MM.1S (cell line): Measurements from ENCODE around the gene NOXO1.
A peak's percentile ranks its signal among the peaks of the same experiment; 100 is the strongest.

Experiments
- DNase-seq: peaks from one replicate; pipeline ENCODE4 v3.0.0-alpha.2; 2015
- H2AFZ ChIP-seq: fragments of 300-600 bp; sonication (generic); 2 replicates; pipeline ENCODE4 v1.6.0; 2016; ENCODE audit warnings: antibody characterized with exemption, low read length
- H3F3A ChIP-seq: fragments of 300-600 bp; sonication (generic); 2 replicates; pipeline ENCODE4 v1.6.1; 2016; ENCODE audit warnings: mild to moderate bottlenecking, antibody characterized with exemption, low read length, moderate library complexity, mixed read lengths; ENCODE audit not compliant: insufficient read depth
- H3K27ac ChIP-seq: fragments of 300-600 bp; sonication (generic); 2 replicates; pipeline ENCODE4 v1.5.1; 2016; ENCODE audit warnings: mild to moderate bottlenecking, low read length
- H3K27me3 ChIP-seq: fragments of 300-600 bp; sonication (generic); replicated peaks from 2 replicates; pipeline ENCODE4 v1.6.0; 2016; ENCODE audit warnings: low read length; ENCODE audit not compliant: insufficient read depth
- H3K36me3 ChIP-seq: fragments of 300-600 bp; sonication (generic); replicated peaks from 2 replicates; pipeline ENCODE4 v1.6.1; 2016; ENCODE audit warnings: mild to moderate bottlenecking, low read length, mixed read lengths; ENCODE audit not compliant: insufficient read depth
- H3K4me1 ChIP-seq: fragments of 300-600 bp; sonication (generic); 2 replicates; pipeline ENCODE4 v1.6.1; 2016; ENCODE audit warnings: low read length, mixed read lengths
- H3K4me2 ChIP-seq: fragments of 300-600 bp; sonication (generic); 2 replicates; pipeline ENCODE4 v1.6.0; 2016; ENCODE audit warnings: low read depth, low read length
- H3K4me3 ChIP-seq: fragments of 300-600 bp; sonication (generic); 2 replicates; pipeline ENCODE4 v1.5.1; 2016; ENCODE audit warnings: low read length, mixed read lengths
- H3K79me2 ChIP-seq: fragments of 300-600 bp; sonication (generic); 2 replicates; pipeline ENCODE4 v1.6.1; 2016; ENCODE audit warnings: mixed run types, low read length, mixed read lengths
- H3K9ac ChIP-seq: fragments of 300-600 bp; sonication (generic); 2 replicates; pipeline ENCODE4 v1.6.1; 2016; ENCODE audit warnings: low read length, mixed read lengths
- H3K9me2 ChIP-seq: fragments of 300-600 bp; sonication (generic); replicated peaks from 2 replicates; pipeline ENCODE4 v1.6.1; 2016; ENCODE audit warnings: mild to moderate bottlenecking, low read length, mixed read lengths; ENCODE audit not compliant: insufficient read depth
- H3K9me3 ChIP-seq: fragments of 300-600 bp; sonication (generic); replicated peaks from 2 replicates; pipeline ENCODE4 v1.6.1; 2016; ENCODE audit warnings: mild to moderate bottlenecking, low read length, mixed read lengths; ENCODE audit not compliant: insufficient read depth
- H4K20me1 ChIP-seq: fragments of 300-600 bp; sonication (generic); 2 replicates; pipeline ENCODE4 v1.6.1; 2016; ENCODE audit warnings: mild to moderate bottlenecking, low read length, moderate library complexity, mixed read lengths; ENCODE audit not compliant: insufficient read depth
- EZH2 ChIP-seq: fragments of 300-600 bp; sonication (generic); optimal IDR thresholded peaks from 2 replicates; pipeline ENCODE3; 2017; ENCODE audit warnings: low read depth, mild to moderate bottlenecking, antibody characterized with exemption, low read length, mixed read lengths
- EZH2phosphoT487 ChIP-seq: fragments of 300-600 bp; sonication (generic); IDR thresholded peaks from 2 replicates; pipeline ENCODE4 v1.6.1; 2018; ENCODE audit warnings: antibody characterized with exemption, low read length
- TF ChIP-seq, protein P1 (sequence below): fragments of 300-600 bp; sonication (generic); IDR thresholded peaks from 2 replicates; pipeline ENCODE4 v1.5.1; 2016; ENCODE audit warnings: antibody characterized with exemption, low read length, mixed read lengths

The NOXO1 gene

DNA sequence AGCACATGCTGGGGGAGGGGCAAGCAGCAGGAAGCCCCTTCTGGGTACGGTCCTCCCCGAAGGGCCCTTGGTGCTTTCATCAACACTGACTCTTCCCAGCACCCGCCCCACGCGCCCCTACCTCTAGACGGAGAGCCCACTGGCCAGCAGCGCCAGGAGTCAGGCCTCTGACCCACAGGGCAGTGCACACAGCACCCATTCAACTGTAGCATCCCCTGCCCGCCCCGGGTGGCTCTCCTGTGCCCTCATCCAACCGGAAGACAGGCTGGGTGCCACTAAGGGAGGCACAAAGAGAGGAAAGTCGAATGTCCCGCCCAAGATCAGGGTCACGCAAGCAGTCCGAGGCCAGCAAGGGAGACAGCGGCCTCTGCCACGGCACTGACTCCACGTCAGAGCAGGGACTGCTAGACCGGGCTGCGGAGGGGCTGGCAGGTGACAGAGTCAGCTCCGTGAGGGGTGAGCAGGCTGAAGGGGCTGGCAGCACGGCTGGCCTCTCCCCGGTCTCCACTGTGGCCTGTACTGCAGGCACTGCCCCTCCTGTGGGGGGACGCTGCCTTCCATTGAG is 48.1 kb downstream of the NOXO1 start:
- H4K20me1 ChIP-seq: no peaks in the 10 kb centered on the region
- no peaks in the 10 kb centered on the region for H3K9me3 ChIP-seq
- H3K27me3 ChIP-seq: 0 out of 2 replicates have a peak, but pooled peaks cover 3% of the 10 kb centered on the region
- peaks cover 5% of the 10 kb centered on the region for H3K4me1 ChIP-seq
- TF ChIP-seq EZH2 (no peak), EZH2phosphoT487 (no peak)
- TF ChIP-seq, protein P1, sequence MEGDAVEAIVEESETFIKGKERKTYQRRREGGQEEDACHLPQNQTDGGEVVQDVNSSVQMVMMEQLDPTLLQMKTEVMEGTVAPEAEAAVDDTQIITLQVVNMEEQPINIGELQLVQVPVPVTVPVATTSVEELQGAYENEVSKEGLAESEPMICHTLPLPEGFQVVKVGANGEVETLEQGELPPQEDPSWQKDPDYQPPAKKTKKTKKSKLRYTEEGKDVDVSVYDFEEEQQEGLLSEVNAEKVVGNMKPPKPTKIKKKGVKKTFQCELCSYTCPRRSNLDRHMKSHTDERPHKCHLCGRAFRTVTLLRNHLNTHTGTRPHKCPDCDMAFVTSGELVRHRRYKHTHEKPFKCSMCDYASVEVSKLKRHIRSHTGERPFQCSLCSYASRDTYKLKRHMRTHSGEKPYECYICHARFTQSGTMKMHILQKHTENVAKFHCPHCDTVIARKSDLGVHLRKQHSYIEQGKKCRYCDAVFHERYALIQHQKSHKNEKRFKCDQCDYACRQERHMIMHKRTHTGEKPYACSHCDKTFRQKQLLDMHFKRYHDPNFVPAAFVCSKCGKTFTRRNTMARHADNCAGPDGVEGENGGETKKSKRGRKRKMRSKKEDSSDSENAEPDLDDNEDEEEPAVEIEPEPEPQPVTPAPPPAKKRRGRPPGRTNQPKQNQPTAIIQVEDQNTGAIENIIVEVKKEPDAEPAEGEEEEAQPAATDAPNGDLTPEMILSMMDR: no peak
- no peak overlapping the region for H3K4me2 ChIP-seq
- no peak overlapping the region for H3K4me3 ChIP-seq
- no peaks in the 10 kb centered on the region for H3F3A ChIP-seq
- no peak overlapping the region for H3K27ac ChIP-seq
- no peak overlapping the region for H3K9ac ChIP-seq
- H3K9me2 ChIP-seq: no peaks in the 10 kb centered on the region
- H3K36me3 ChIP-seq: no peaks in the 10 kb centered on the region
- H3K79me2 ChIP-seq: no peaks in the 10 kb centered on the region
- no peak overlapping the region for H2AFZ ChIP-seq
- no peak for DNase-seq

DNA sequence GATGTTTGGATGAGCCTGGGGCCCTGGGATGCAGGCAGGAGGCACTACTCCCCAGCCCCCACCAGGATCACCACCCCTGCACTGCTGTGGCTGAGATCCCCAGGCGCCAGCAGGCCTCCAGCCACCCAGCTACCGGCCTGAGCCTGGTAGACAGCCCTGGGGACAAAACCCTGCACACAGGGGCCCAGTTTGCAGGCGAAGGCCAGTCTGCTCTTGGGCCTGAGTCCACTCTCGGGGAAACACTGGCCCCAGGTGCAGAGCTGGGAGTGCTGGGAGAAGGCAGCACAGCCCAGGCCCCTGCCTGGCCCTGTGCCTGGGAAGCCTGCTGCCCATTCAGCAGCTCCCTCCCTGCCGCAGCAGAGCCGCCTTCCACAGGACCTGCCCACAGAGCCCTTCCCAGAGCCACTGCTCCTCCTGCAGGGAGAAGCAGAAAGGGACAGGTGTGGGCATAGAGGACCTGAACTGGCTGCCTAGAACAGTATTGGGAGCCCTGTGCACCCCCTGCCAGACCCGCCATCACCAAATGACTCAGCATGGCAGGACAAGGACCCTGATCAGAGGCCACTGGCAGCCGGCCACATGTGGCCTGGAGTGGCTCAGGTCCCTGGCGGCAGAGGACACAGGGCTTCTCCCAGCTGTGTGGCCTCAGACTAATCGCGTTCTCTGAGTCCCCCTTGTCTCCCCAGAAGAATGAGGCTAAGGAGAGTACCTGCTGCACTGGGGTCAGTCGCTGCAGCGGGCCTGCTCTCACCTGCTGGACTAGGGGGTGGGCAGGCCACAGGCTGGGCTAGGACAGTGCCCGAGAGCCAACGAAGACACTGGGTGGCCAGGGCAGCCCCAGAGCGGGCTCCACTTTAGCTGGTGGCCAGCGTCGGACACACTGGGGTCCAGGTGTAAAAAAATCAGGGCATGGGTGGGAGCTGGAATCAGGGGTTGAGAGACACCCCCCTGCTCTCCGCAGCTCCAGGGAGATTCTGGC is 48.9 kb downstream of the NOXO1 start:
- Histone ChIP-seq H3K27me3 (0 out of 2 replicates have a peak, but pooled peaks cover 3% of the 10 kb centered on the region), H3K4me1 (peaks cover 5% of the 10 kb centered on the region), H3K36me3 (no peaks in the 10 kb centered on the region), H3K79me2 (no peaks in the 10 kb centered on the region), H3K4me3 (no peak overlapping the region), H3K4me2 (no peak overlapping the region), H2AFZ (no peak overlapping the region), H3K9ac (no peak overlapping the region), H3K9me2 (no peaks in the 10 kb centered on the region), H3K27ac (no peak overlapping the region), H4K20me1 (no peaks in the 10 kb centered on the region), H3K9me3 (no peaks in the 10 kb centered on the region), H3F3A (no peaks in the 10 kb centered on the region)
- DNase-seq: no peak
- TF ChIP-seq, protein P1: no peak
- TF ChIP-seq EZH2phosphoT487 (no peak), EZH2 (no peak)

DNA sequence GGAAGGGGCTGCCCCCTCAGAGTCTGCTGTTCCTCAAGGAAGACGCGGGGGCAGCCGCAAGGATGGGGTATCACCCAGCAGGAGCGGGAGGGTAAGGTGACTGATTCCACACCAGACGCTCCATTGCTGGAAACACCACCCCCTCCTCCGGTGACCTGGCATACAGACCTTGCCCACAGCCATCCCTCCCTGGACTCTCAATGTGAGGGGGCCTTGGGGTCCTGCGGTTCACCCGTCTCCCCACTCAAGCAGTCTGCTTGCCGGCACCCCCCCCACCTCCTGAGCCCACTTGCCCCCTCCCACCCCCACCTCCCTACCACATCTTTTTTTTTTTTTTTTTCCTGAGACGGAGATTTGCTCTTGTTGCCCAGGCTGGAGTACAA is 50.9 kb downstream of the NOXO1 start:
- H3K4me1 ChIP-seq: peaks cover 5% of the 10 kb centered on the region
- peak overlapping the region; percentile 97; the same call in 1 of the 2 replicates for H2AFZ ChIP-seq
- no peak overlapping the region for H3K27ac ChIP-seq
- H3K4me3 ChIP-seq: no peak overlapping the region
- no peak overlapping the region for H3K9ac ChIP-seq
- no peak overlapping the region for H3K4me2 ChIP-seq
- H3K9me2 ChIP-seq: no peaks in the 10 kb centered on the region
- H4K20me1 ChIP-seq: no peaks in the 10 kb centered on the region
- TF ChIP-seq, protein P1: no peak
- TF ChIP-seq EZH2phosphoT487 (no peak), EZH2 (no peak)
- DNase-seq: no peak
- 0 out of 2 replicates have a peak, but pooled peaks cover 3% of the 10 kb centered on the region for H3K27me3 ChIP-seq
- H3K79me2 ChIP-seq: no peaks in the 10 kb centered on the region
- no peaks in the 10 kb centered on the region for H3F3A ChIP-seq
- H3K9me3 ChIP-seq: no peaks in the 10 kb centered on the region
- no peaks in the 10 kb centered on the region for H3K36me3 ChIP-seq
